NCI-H748 (cell line): ENCODE measurements around the gene SPRYD7.
"Not testable (repeated sequence)": the region's sequence is repeated elsewhere in the genome, so short reads cannot be mapped to it uniquely, and the experiment has no call there.

Experiments
- DNase-seq: peaks from one replicate; lab custom pipeline; 2025; ENCODE audit not compliant: unreplicated experiment; lab: John Stamatoyannopoulos, UW

SPRYD7 gene, protein sequence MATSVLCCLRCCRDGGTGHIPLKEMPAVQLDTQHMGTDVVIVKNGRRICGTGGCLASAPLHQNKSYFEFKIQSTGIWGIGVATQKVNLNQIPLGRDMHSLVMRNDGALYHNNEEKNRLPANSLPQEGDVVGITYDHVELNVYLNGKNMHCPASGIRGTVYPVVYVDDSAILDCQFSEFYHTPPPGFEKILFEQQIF

GRCh38 chr13:49936075-49936967, at the start of gene SPRYD7:
Gene SPRYD7 (minus strand): TSS chr13:49936340. CDS start chr13:49936235, 105 bp downstream.
- DNase-seq, result peak; percentile 97

DNA sequence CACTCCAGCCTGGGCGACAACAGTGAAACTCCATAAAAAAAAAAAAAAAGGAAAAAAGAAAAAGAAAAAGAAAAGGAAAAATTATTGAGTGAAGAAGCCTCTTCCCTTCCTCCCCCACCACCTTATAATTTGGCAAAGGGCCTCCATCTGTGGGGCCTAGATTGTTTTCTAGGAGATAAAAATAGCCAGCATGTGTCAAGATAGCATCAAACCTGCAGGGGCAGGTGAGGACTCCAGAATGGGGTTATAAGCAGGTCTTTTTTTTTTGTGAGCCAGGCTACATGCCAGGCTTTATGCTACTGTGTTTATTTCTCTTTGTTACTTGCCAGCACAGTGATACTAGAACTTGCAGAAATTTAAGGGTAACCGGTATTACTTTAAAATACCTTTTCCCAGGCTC, 49.0 kb upstream of the SPRYD7 start:
- no peak for DNase-seq

GRCh38 chr13:49980266-49980665, 44.1 kb upstream of the SPRYD7 start:
- DNase-seq, result no peak

DNA sequence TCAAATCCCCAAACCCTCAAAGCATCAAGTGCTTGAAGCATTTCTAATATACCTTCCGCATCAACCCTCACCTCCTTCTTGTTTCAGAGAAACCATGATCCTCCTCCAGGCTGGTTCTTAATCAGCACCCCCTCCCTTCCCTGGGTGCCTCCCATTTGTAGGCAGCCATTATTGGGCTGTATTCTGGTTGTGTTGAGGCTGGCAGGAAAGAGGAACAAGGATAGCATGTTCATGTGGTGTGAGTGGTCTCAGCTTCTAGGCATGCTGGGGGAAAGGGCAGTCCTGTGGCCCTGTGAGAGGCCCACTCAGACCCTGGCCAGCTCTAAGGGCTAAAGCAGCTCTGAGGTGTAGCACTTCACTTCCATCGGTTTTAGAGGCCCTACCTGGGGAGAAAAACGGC, 41.9 kb upstream of the SPRYD7 start:
- no peak for DNase-seq

GRCh38 chr13:49976314-49977258, 40.4 kb upstream of the SPRYD7 start:
- peak; percentile 76 for DNase-seq

DNA sequence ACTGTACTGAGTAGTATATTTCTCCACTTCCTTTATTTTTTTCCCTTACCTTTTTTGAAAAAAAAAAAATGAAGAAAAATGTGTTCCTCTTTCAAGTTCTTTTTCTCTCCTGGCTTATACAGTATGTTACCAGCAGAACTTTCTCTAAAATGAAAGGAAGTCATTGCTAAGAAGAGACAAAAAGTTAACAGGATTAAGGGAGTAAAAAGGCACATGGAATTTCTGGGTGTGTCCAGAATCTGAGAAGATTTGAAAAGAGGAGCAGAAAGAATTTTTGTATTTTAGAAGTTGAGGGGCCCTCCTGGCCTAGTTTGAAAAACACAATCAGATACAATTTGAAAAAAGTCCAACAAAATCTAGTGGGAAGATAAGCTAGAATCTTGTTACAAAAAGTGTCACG, 39.7 kb upstream of the SPRYD7 start:
- DNase-seq, result no peak

DNA sequence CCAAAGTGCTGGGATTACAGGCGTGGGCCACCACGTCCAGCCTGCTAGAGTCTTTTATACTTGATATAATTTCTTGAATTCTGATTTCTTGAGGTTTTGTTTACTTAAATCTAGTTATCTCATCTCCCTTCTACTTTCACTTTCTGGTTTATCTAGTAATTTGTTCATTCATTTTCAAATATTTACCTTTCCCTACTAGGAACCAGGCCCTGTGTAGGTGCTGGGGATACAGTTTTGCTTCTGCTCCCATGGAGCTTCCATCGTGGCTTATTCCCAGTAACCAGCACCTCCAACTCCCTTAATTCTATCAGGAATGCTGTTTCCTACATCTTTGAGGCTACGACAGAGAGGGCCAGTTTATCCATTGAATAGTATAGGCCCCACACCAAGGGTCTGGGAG, 36.6 kb upstream of the SPRYD7 start:
- DNase-seq, result no peak

DNA sequence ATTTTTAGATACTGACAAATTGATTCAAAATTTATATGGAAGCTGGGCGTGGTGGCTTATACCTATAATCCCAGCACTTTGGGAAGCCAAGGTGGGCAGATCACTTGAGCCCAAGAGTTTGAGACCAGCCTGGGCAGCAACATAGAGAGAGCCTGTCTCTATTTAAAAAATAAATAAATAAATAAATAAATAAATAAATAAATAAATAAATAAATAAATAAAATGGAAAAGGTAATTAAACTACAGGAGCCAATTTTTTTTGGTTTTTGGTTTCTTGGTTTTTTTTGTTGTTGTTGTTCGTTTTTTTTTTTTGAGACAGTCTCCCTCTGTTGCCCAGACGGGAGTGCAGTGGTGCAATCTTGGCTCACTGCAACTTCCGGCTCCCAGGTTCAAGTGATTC, 31.3 kb upstream of the SPRYD7 start:
- DNase-seq, result no peak

- no peak for DNase-seq
Observed at GRCh38 chr13:49958321-49958720, 22.2 kb upstream of the SPRYD7 start.

GRCh38 chr13:49956131-49956530, 20.0 kb upstream of the SPRYD7 start:
- DNase-seq, result no peak

- DNase-seq, result no peak
Observed at GRCh38 chr13:49954674-49955455, 18.7 kb upstream of the SPRYD7 start.

DNA sequence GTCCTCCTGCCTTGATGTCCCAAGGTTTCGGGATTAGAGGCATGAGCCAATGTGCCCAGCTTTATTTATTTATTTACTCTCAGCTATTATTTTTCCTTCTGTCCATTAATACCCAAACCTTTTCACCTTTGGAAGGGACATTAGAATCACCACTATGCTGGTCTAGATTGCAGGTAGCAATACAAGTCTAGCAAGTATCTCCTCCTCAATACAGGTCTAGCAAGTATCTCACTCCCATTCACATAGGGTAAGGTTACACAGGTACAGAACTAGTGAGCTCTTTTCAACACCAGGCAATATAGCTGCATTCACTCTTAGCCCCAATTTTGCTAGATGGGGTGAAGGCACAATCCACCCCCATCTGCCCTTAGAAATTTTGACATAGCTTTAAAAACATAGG, 17.4 kb upstream of the SPRYD7 start:
- DNase-seq, result no peak

DNA sequence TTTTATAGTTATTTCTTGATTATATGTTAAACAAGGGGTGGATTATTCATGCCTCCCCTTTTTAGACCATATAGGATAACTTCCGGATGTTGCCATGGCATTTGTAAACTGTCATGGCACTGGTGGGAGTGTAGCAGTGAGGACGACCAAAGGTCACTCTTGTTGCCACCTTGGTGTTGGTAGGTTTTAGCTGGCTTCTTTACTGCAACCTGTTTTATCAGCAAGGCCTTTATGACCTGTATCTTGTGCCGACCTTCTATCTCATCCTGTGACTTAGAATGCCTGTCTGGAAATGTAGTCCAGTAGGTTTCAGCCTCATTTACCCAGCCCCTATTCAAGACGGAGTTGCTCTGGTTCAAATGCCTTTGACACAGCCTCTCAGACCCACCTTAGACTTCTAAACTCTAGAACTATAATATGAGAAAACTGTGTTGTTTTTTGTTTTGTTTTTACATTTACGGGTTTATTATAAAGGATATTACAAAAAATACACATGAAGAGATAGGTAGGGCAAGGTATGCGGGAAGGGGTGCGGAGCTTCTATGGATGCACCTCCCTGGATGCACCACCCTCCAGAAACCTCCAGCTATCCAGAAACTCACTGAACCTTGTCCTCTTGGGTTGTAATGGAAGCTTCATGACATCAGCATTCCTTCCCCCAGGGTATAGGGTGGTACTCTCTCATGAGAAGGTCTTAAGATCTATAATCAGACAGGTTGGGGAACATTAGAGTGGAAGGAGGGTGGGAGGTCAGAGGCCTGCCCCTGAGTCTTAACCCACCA, 15.8 kb upstream of the SPRYD7 start:
- no peak for DNase-seq

GRCh38 chr13:49948777-49949270, 12.7 kb upstream of the SPRYD7 start:
- DNase-seq, result not testable (repeated sequence)

- DNase-seq, result no peak
Observed at GRCh38 chr13:49939321-49939720, 3.2 kb upstream of the SPRYD7 start.

DNA sequence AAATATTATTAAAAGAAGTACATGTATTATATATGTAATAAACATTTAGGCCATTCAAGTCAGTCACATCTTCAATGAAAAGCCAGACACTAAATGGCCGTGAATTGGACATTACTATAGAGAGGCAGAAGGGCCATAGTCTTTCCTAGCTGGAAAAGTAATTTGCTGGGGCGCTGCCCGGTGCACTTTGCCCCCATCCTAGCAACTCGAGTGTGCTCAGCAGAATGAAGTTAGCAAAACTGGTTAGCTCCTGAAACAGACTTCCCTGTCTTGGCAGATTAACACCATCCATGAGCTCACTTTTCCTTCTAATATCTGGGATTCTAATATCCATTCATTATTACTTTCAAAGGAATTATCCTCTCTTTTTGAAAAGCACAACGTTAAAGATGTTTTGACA, 2.8 kb upstream of the SPRYD7 start:
- no peak for DNase-seq

DNA sequence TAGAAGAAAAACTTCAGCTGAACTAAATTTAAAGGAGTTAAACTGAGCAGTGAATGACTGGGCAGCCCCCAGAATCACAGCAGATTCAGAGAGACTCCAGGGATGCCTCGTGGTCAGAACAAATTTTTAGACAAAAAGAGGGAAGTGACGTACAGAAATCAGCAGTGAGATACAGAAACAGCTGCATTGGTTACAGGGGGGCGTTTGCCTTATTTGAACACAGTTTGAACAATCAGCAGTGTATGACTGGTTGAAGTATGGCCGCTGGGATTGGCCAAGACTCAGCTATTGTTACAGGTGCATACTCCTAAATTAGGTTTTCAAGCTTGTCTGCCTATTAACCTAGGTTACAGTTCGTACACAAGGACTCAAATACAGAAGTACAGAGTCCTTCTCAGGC, 2.2 kb upstream of the SPRYD7 start:
- peak; percentile 12 for DNase-seq

DNA sequence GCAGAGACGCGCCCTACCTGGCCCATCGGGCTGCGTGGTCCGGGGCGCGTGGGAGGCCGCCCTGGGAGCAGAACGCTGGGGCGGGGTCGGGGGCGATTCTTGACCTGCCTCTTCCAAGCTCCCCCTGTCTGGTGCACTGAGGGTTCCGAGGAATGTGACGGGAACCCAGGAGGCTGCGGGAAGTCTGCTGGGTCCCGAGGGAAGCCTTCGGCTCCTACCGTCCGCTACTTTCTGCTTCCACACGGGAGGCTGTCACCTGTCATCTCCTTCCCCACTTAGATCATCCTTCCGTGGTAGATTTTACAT, 781 bp upstream of the SPRYD7 start:
- peak; percentile 45 for DNase-seq

DNA sequence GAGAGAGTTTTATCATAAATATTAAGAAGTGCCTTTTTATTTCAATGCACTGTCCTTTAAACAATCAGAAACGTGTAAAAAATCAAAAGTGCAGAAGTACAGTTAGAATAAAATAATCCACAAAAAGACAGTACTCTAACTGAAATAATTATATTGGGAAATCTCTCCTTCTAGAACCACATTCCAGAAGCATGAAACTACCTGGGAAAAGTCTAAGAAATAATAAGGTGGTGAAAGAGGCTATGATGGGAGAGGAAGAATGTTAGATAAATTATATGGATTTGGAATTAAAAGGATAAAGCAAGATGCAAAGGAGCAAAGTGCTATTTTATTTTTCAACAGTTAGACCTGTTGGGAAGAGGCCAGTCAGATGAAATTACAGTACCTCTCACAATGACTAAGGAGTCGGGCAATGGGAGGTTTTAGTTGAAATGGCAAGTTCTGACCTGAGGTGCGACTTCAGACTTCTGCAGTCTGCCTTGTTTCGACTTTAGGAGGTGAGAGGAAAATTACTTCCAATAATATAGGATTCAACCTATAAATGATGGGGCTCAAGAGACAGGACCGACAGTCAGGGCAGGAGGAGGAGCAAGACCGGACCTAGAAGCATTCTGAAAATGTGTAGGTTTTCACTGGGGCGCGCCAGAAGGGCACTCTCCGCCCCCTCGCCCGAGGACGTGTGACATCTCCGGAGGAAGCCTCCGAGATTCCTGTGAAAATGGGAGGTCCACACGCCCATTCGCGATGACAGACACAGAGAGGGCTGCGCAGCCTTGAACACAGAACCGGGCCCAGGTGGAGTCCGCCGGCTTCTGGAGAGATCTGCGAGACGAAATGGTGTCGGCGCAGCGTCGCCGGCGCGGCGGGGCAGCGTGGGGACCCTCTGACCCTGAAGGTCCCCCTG, 717 bp downstream of the SPRYD7 start:
- DNase-seq, result peak; percentile 72
